ENCODE measurements around the gene M1AP.

DNA sequence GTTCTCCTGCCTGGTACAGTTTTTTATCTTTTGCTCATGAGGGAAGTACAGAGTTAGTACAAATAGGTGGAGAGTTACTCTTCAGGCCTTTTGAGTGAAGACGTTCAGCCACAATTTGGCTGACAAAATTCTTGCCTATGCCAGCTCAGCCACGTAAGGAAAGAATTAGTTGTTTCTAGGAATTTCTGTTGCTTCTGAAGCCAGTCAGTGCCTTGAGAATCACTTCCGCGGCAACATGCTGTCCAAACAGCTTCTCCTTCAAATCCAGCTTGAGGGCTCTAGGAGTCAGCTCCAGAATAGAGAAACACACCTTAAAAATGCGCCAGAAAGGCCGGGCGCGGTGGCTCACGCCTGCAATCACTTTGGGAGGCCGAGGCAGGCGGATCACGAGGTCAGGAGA is 27.5 kb downstream of the M1AP start:
- TF ChIP-seq, protein P1, sequence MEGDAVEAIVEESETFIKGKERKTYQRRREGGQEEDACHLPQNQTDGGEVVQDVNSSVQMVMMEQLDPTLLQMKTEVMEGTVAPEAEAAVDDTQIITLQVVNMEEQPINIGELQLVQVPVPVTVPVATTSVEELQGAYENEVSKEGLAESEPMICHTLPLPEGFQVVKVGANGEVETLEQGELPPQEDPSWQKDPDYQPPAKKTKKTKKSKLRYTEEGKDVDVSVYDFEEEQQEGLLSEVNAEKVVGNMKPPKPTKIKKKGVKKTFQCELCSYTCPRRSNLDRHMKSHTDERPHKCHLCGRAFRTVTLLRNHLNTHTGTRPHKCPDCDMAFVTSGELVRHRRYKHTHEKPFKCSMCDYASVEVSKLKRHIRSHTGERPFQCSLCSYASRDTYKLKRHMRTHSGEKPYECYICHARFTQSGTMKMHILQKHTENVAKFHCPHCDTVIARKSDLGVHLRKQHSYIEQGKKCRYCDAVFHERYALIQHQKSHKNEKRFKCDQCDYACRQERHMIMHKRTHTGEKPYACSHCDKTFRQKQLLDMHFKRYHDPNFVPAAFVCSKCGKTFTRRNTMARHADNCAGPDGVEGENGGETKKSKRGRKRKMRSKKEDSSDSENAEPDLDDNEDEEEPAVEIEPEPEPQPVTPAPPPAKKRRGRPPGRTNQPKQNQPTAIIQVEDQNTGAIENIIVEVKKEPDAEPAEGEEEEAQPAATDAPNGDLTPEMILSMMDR (conservative IDR thresholded peaks at IDR 0.05 in 1 of 2, IDR thresholded peaks at IDR 0.05 in 1 of 2; ENCODE audit: low read depth in 1 of 2, low read length in 2 of 2): no peak
- TF ChIP-seq EZH2 (IDR thresholded peaks at IDR 0.05; ENCODE audit: low read length, missing control alignments): no peak

Data from fibroblast of lung (primary cell).